Fibroblast of mammary gland (primary cell): ENCODE results near the gene LAMP5.

Experiments used
- DNase-seq: peaks from one replicate; pipeline ENCODE4 v3.0.0-alpha.2; 2010; ENCODE audit warnings: low read depth
- H3K4me3 ChIP-seq: 2 replicates; pipeline ENCODE4 v1.5.1; 2011; ENCODE audit warnings: low read depth, mild to moderate bottlenecking, low read length, moderate library complexity; ENCODE audit not compliant: control insufficient read depth
- CTCF ChIP-seq: conservative IDR thresholded peaks from 2 replicates; pipeline ENCODE4 v1.5.1; 2011; ENCODE audit warnings: low read depth, low read length, inconsistent platforms; ENCODE audit not compliant: control insufficient read depth, insufficient read depth

LAMP5 gene

GRCh38 chr20:9490161-9490560 lies 24.2 kb upstream of the LAMP5 start:
- TF ChIP-seq CTCF, result no peak
- no peak overlapping the region for H3K4me3 ChIP-seq
- no peak for DNase-seq

DNA sequence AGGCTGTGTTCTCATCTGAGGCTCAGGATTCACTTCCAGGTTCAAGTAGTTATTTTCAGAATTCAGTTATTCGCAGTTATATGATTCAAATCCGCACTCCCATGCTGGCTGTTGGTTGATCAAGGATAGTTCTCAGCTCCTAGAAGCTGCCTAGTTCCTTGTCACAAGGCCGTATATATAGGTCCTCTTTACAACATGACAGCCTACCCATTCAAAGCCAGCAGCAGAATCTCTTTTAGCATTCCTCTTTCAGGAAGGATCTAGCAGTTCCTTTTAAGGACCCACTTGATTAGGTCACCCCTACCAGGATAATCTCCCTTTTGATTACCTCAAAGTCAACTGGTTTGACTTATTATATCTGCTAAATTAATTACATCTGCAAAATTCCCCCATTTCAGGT lies 23.8 kb upstream of the LAMP5 start:
- H3K4me3 ChIP-seq, result no peak overlapping the region
- no peak for TF ChIP-seq CTCF
- DNase-seq, result no peak

- DNase-seq, result no peak
- TF ChIP-seq CTCF, result no peak
- no peak overlapping the region for H3K4me3 ChIP-seq
Measured at GRCh38 chr20:9491324-9491723, 23.1 kb upstream of the LAMP5 start.

- H3K4me3 ChIP-seq, result no peak overlapping the region
- no peak for DNase-seq
- TF ChIP-seq CTCF, result no peak
Measured at GRCh38 chr20:9492067-9492466, 22.3 kb upstream of the LAMP5 start.

GRCh38 chr20:9493803-9494202 lies 20.6 kb upstream of the LAMP5 start:
- no peak overlapping the region for H3K4me3 ChIP-seq
- DNase-seq, result no peak
- TF ChIP-seq CTCF, result no peak

GRCh38 chr20:9495701-9496100 lies 18.7 kb upstream of the LAMP5 start:
- DNase-seq, result no peak
- no peak overlapping the region for H3K4me3 ChIP-seq
- TF ChIP-seq CTCF, result no peak

GRCh38 chr20:9496155-9496554 lies 18.2 kb upstream of the LAMP5 start:
- no peak overlapping the region for H3K4me3 ChIP-seq
- TF ChIP-seq CTCF, result no peak

More at GRCh38 chr20:9496155-9496554, 18.2 kb upstream of the LAMP5 start:
- DNase-seq, result no peak
